BE2C (cell line): ENCODE measurements around the gene IL21.

Experiments used
- DNase-seq: peaks from one replicate; pipeline ENCODE4 v3.0.0-alpha.2; 2020
- H3K27me3 ChIP-seq: fragments of 250-450 bp; sonication (Bioruptor Pico); 2 replicates; pipeline ENCODE4 v1.5.1; 2020; ENCODE audit warnings: mild to moderate bottlenecking
- H3K36me3 ChIP-seq: fragments of 250-450 bp; sonication (Bioruptor Pico); 2 replicates; pipeline ENCODE4 v1.5.1; 2020; ENCODE audit warnings: mild to moderate bottlenecking
- H3K4me1 ChIP-seq: fragments of 250-450 bp; sonication (Bioruptor Pico); 2 replicates; pipeline ENCODE4 v1.5.1; 2020
- H3K4me3 ChIP-seq: 2 replicates; pipeline ENCODE4 v1.5.1; 2011; ENCODE audit warnings: low read depth, low read length
- H3K9me3 ChIP-seq: fragments of 250-450 bp; sonication (Bioruptor Pico); 2 replicates; pipeline ENCODE4 v1.5.1; 2020
- TF ChIP-seq, protein P1 (sequence below): IDR thresholded peaks from 2 replicates; pipeline ENCODE4 v1.5.1; 2012; ENCODE audit warnings: mild to moderate bottlenecking, low read depth, low read length

The IL21 gene

DNA sequence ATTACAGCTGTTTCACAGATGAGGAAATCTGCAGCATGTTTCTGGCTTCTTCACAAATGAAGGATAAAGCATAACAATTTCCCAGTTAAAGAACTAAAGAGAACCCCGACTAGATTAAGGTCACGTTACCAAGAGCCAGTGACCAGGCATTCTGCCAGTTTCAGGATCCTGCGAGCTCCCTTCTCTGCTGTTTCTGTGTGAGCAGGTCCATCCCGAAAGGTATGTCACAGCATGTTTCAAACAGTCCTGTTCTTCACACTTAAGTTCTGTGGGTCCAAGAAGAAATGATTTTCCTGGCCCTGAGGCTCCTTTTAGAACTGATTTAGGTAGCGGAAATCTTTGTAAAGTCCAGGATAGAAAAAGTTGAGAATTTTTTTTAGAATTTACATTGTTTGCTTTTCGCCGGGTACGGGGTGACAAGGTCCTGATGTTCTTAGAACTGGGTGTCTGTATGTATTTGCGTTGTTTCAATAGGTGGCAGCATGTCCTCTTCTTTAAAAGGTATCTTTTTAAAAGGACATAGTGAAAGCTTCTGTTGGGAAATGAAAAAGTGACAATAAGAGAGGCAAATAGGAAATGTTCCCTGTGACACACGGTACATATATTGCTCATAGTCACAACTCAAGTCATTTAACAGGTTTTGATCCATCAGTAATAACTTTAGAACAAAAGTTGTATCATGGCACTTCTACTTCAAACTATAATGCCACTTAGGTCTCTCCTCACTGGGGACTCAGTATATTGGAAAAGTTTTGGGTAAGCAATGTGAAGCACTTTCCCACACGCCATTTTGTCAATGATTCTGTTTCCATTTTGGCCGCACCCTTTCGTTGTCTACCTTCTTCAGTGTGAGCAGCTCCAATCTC lies 18.4 kb downstream of the IL21 start:
- no peak for DNase-seq

GRCh38 chr4:122591196-122591595 lies 29.7 kb downstream of the IL21 start:
- TF ChIP-seq, protein P1, sequence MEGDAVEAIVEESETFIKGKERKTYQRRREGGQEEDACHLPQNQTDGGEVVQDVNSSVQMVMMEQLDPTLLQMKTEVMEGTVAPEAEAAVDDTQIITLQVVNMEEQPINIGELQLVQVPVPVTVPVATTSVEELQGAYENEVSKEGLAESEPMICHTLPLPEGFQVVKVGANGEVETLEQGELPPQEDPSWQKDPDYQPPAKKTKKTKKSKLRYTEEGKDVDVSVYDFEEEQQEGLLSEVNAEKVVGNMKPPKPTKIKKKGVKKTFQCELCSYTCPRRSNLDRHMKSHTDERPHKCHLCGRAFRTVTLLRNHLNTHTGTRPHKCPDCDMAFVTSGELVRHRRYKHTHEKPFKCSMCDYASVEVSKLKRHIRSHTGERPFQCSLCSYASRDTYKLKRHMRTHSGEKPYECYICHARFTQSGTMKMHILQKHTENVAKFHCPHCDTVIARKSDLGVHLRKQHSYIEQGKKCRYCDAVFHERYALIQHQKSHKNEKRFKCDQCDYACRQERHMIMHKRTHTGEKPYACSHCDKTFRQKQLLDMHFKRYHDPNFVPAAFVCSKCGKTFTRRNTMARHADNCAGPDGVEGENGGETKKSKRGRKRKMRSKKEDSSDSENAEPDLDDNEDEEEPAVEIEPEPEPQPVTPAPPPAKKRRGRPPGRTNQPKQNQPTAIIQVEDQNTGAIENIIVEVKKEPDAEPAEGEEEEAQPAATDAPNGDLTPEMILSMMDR: no peak
- Histone ChIP-seq H3K27me3 (no peaks in the 10 kb centered on the region), H3K36me3 (no peaks in the 10 kb centered on the region), H3K4me3 (no peak overlapping the region), H3K9me3 (no peaks in the 10 kb centered on the region), H3K4me1 (no peaks in the 10 kb centered on the region)
- DNase-seq: no peak

More for the DNA sequence above, 18.4 kb downstream of the IL21 start:
- Histone ChIP-seq H3K4me1 (no peaks in the 10 kb centered on the region), H3K4me3 (no peak overlapping the region), H3K36me3 (no peaks in the 10 kb centered on the region), H3K27me3 (peaks cover 11% of the 10 kb centered on the region), H3K9me3 (no peaks in the 10 kb centered on the region)
- TF ChIP-seq, protein P1: peak; percentile 32; the same call in 1 of the 2 replicates

GRCh38 chr4:122588453-122589238 lies 32.2 kb downstream of the IL21 start:
- no peaks in the 10 kb centered on the region for H3K9me3 ChIP-seq
- H3K4me1 ChIP-seq: no peaks in the 10 kb centered on the region
- no peak for DNase-seq
- peaks cover 4% of the 10 kb centered on the region; the same call in 1 of the 2 replicates for H3K27me3 ChIP-seq
- H3K36me3 ChIP-seq: no peaks in the 10 kb centered on the region
- no peak overlapping the region for H3K4me3 ChIP-seq
- TF ChIP-seq, protein P1: no peak

GRCh38 chr4:122584519-122584918 lies 36.3 kb downstream of the IL21 start:
- H3K36me3 ChIP-seq: no peaks in the 10 kb centered on the region
- DNase-seq: no peak
- TF ChIP-seq, protein P1: no peak
- no peaks in the 10 kb centered on the region for H3K9me3 ChIP-seq
- H3K27me3 ChIP-seq: peaks cover 4% of the 10 kb centered on the region; the same call in 1 of the 2 replicates
- H3K4me1 ChIP-seq: no peaks in the 10 kb centered on the region
- no peak overlapping the region for H3K4me3 ChIP-seq

DNA sequence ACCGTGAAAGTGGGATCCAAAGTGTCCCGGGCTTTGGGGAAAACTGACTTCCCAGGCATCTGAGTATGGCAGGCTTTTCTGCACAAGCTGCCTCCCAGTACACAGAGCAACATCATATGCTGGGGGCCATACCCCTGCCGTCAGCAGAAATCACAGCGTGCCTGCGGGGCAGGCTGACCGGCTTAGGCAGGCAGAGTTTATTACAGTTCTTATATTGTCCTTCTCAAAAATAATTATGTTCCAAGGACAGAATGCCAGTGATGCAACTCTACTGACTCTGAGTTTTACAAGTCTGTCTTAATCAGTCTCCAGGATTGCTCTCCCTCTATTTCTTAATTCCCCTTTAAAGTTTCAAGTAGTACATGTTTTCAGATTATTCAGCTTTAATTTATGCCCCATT lies 37.0 kb downstream of the IL21 start:
- H3K4me1 ChIP-seq: no peaks in the 10 kb centered on the region
- peaks cover 4% of the 10 kb centered on the region; the same call in 1 of the 2 replicates for H3K27me3 ChIP-seq
- H3K36me3 ChIP-seq: no peaks in the 10 kb centered on the region
- H3K4me3 ChIP-seq: no peak overlapping the region
- no peaks in the 10 kb centered on the region for H3K9me3 ChIP-seq
- no peak for DNase-seq
- TF ChIP-seq, protein P1: no peak
